ENCODE measurements around the gene ENC1.

- TF ChIP-seq EZH2 (IDR thresholded peaks at IDR 0.05; ENCODE audit: borderline replicate concordance, control insufficient read depth, low read depth, low read length): no peak
- no peak for TF ChIP-seq ZBTB40 (IDR thresholded peaks at IDR 0.05; ENCODE audit: borderline replicate concordance)
- TF ChIP-seq CTCF (IDR thresholded peaks at IDR 0.05 in 2 of 3, conservative IDR thresholded peaks at IDR 0.05 in 1 of 3; ENCODE audit: control insufficient read depth in 2 of 3, extremely low read depth in 1 of 3, insufficient read depth in 1 of 3, low read depth in 3 of 3, low read length in 3 of 3): no peak
- TF ChIP-seq YY1 (IDR thresholded peaks at IDR 0.05; ENCODE audit: low read depth, low read length): no peak
- no peak for TF ChIP-seq CHD2 (IDR thresholded peaks at IDR 0.05; ENCODE audit: borderline replicate concordance, low read depth, low read length)
- TF ChIP-seq FOXM1 (IDR thresholded peaks at IDR 0.05; ENCODE audit: low read depth, low read length): no peak
- TF ChIP-seq ZBTB33 (IDR thresholded peaks at IDR 0.05): no peak
- TF ChIP-seq, protein P1, sequence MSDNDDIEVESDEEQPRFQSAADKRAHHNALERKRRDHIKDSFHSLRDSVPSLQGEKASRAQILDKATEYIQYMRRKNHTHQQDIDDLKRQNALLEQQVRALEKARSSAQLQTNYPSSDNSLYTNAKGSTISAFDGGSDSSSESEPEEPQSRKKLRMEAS (IDR thresholded peaks at IDR 0.05; ENCODE audit: low read depth, low read length): no peak
- TF ChIP-seq, protein P2, sequence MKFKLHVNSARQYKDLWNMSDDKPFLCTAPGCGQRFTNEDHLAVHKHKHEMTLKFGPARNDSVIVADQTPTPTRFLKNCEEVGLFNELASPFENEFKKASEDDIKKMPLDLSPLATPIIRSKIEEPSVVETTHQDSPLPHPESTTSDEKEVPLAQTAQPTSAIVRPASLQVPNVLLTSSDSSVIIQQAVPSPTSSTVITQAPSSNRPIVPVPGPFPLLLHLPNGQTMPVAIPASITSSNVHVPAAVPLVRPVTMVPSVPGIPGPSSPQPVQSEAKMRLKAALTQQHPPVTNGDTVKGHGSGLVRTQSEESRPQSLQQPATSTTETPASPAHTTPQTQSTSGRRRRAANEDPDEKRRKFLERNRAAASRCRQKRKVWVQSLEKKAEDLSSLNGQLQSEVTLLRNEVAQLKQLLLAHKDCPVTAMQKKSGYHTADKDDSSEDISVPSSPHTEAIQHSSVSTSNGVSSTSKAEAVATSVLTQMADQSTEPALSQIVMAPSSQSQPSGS (IDR thresholded peaks at IDR 0.05; ENCODE audit: low read length): no peak
- TF ChIP-seq POU2F2 (IDR thresholded peaks at IDR 0.05; ENCODE audit: borderline replicate concordance, low read depth, low read length): no peak
These were observed 37.2 kb downstream of the ENC1 start for GRCh38 chr5:74603376-74603775.

All from GM12878 (cell line).